Natural killer cell (primary cell): ENCODE results near the gene GVQW3. TPM values are rescaled to one million over a fixed set of nuclear protein-coding genes. Genes with fewer than 3 reads are reported as not detected.
A peak's percentile ranks its signal among the peaks of the same experiment; 100 is the strongest.

Experiments
- ATAC-seq, 3 donors: fragments of 150-1000 bp in 2 of 3; fragments of 200-7000 bp in 1 of 3; cut with Tn5 transposase; 1 replicate in 1 of 3; 2 replicates in 2 of 3; pipeline ENCODE4 v1.10.0; 2021; ENCODE audit warnings: mild to moderate bottlenecking in 2 of 3, moderate library complexity in 2 of 3
- DNase-seq, 2 donors: peaks; one replicate each; pipeline versions ENCODE4 v3.0.0 to v3.0.0-alpha.2; 2013 to 2021; ENCODE audit warnings: mixed read lengths in 1 of 2
- H3K27ac ChIP-seq: one replicate; pipeline ENCODE4 v1.5.1; 2013; ENCODE audit warnings: mild to moderate bottlenecking, low read length
- H3K27me3 ChIP-seq: one replicate; pipeline ENCODE4 v1.6.1; 2013; ENCODE audit warnings: low read length; ENCODE audit not compliant: control insufficient read depth, insufficient read depth
- H3K36me3 ChIP-seq: one replicate; pipeline ENCODE4 v1.6.1; 2013; ENCODE audit warnings: low read length; ENCODE audit not compliant: control insufficient read depth, insufficient read depth
- H3K4me1 ChIP-seq: one replicate; pipeline ENCODE4 v1.6.1; 2013; ENCODE audit warnings: low read length; ENCODE audit not compliant: control insufficient read depth, insufficient read depth
- H3K4me3 ChIP-seq: one replicate; pipeline ENCODE4 v1.5.1; 2013; ENCODE audit warnings: low read length
- H3K9me3 ChIP-seq: one replicate; pipeline ENCODE4 v1.6.1; 2013; ENCODE audit warnings: low read length; ENCODE audit not compliant: control insufficient read depth, insufficient read depth
- H3K27ac Mint-ChIP-seq, 2 donors: one replicate each; pipeline ENCODE4 v1.8.0; 2022; ENCODE audit warnings: mild to moderate bottlenecking in 2 of 2, mixed read lengths in 2 of 2, moderate library complexity in 1 of 2
- H3K27me3 Mint-ChIP-seq, 2 donors: one replicate each; pipeline ENCODE4 v1.8.0; 2022; ENCODE audit warnings: low read depth in 2 of 2, mixed read lengths in 2 of 2
- H3K36me3 Mint-ChIP-seq: one replicate; pipeline ENCODE4 v1.8.0; 2022; ENCODE audit warnings: mixed read lengths
- H3K4me1 Mint-ChIP-seq, 2 donors: one replicate each; pipeline ENCODE4 v1.8.0; 2022; ENCODE audit warnings: mixed read lengths in 2 of 2
- H3K4me3 Mint-ChIP-seq: one replicate; pipeline ENCODE4 v1.8.0; 2022; ENCODE audit warnings: mild to moderate bottlenecking, moderate library complexity, mixed read lengths
- H3K9me3 Mint-ChIP-seq, 2 donors: one replicate each; pipeline ENCODE4 v1.8.0; 2022; ENCODE audit warnings: mixed read lengths in 2 of 2
- CTCF ChIP-seq: fragments of 200-600 bp; IDR thresholded peaks from one replicate; pipeline ENCODE4 v1.8.0; 2022; ENCODE audit warnings: antibody characterized with exemption
- WGBS: methylation state at CpG from one replicate; pipeline ENCODE4 v1.1.7; 2013; ENCODE audit warnings: missing lambda C conversion rate; ENCODE audit not compliant: insufficient coverage; 5-methylcytosine and 5-hydroxymethylcytosine counted together
- intact Hi-C: fragments of 100-400 bp; cut with micrococcal nuclease; formaldehyde crosslinking; loops from one replicate; pipeline ENCODE4 v1.14.2; 2022
- total RNA-seq, 4 donors: library from RNA; stranded (reverse); fragments of 120-200 nt in 1 of 4; gene quantifications; one replicate each; pipeline versions ENCODE4 v1.2.3 to v1.2.4, GENCODE V29; 2013 to 2022

The GVQW3 gene
- total RNA-seq, 3 donors from 2014 or later (not counting 1 experiment from before 2014, with no cell fraction given): 3.2 to 5.6 (median 4.0) TPM

DNA sequence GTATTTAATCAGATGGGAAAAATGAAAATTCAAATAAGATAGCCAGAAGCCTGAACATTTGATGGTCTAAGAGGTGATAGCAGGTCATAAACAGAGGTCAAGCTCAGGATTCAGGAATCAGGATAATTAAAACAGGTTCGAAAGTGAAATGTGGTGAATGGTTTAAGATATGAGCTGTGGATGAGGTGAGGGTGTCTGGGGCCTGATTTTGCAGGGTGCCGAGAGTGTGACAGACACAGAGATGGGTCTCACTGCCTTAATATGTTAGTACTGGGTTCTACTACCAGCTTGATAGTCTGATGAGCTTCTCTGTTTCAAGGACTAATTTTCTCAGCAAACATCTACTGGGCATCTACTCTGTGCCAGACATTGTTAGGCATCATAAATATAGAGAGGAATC lies 43.8 kb downstream of the GVQW3 start:
- no peak for TF ChIP-seq CTCF
- 83% methylated on average over 2 of the region's 2 CpGs for WGBS
- intact Hi-C loops: no loop called here
- Histone ChIP-seq H3K27me3 (no peaks in the 10 kb centered on the region), H3K9me3 (no peaks in the 10 kb centered on the region), H3K27ac (no peak overlapping the region), H3K4me3 (no peak overlapping the region), H3K36me3 (no peaks in the 10 kb centered on the region), H3K4me1 (no peaks in the 10 kb centered on the region)
- no peak for ATAC-seq
- Mint-ChIP-seq H3K4me1 (no peaks in the 10 kb centered on the region), H3K27me3 (peaks cover 0 to 11% of the 10 kb centered on the region in 2 donors), H3K27ac (no peak overlapping the region), H3K9me3 (no peaks in the 10 kb centered on the region), H3K4me3 (no peak overlapping the region), H3K36me3 (no peaks in the 10 kb centered on the region)
- DNase-seq: no peak

GRCh38 chr11:76426660-76427059 lies 45.5 kb downstream of the GVQW3 start:
- Histone ChIP-seq H3K27me3 (no peaks in the 10 kb centered on the region), H3K9me3 (no peaks in the 10 kb centered on the region), H3K4me1 (no peaks in the 10 kb centered on the region), H3K36me3 (no peaks in the 10 kb centered on the region), H3K27ac (no peak overlapping the region), H3K4me3 (no peak overlapping the region)
- Mint-ChIP-seq H3K27me3 (peaks cover 0 to 11% of the 10 kb centered on the region in 2 donors), H3K4me3 (no peak overlapping the region), H3K4me1 (no peaks in the 10 kb centered on the region), H3K36me3 (no peaks in the 10 kb centered on the region), H3K9me3 (no peaks in the 10 kb centered on the region), H3K27ac (no peak overlapping the region)
- intact Hi-C loops: no loop called here
- ATAC-seq: no peak
- DNase-seq: no peak
- no peak for TF ChIP-seq CTCF

DNA sequence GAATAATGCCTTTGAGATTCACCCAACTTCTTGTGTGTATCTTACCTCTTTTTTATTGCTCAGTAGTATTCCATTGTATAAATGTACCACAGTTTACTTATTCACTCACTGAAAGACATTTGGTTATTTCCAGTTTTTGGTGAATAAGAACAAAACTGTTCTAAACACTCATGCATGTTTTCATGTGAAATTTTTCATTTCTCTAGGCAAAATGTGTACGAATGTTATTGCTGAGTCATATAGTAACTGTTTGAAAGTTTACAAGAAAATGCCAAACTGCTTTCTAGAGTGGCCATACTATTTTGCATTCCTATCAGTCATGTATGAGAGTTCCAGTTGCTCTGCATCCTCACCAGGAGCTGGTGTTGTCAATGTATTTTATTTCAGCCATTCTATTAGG lies 54.9 kb downstream of the GVQW3 start:
- H3K27ac Mint-ChIP-seq: no peak overlapping the region
- TF ChIP-seq CTCF: no peak
- H3K36me3 ChIP-seq: no peaks in the 10 kb centered on the region
- WGBS: 75% methylated on average over 1 of the region's 1 CpG
- H3K4me1 ChIP-seq: no peaks in the 10 kb centered on the region
- no peaks in the 10 kb centered on the region for H3K27me3 Mint-ChIP-seq
- no peaks in the 10 kb centered on the region for H3K27me3 ChIP-seq
- H3K4me3 ChIP-seq: no peak overlapping the region
- no peaks in the 10 kb centered on the region for H3K9me3 ChIP-seq
- no peaks in the 10 kb centered on the region for H3K9me3 Mint-ChIP-seq
- no peaks in the 10 kb centered on the region for H3K4me1 Mint-ChIP-seq
- no peak overlapping the region for H3K4me3 Mint-ChIP-seq
- intact Hi-C loops: no loop called here
- H3K27ac ChIP-seq: no peak overlapping the region
- ATAC-seq: no peak
- DNase-seq: no peak
- H3K36me3 Mint-ChIP-seq: no peaks in the 10 kb centered on the region

GRCh38 chr11:76443268-76443980 lies 62.3 kb downstream of the GVQW3 start:
- peak overlapping the region; percentile 84 for H3K4me3 ChIP-seq

More at GRCh38 chr11:76443268-76443980, 62.3 kb downstream of the GVQW3 start:
- no peaks in the 10 kb centered on the region for H3K36me3 Mint-ChIP-seq
- no peak for ATAC-seq
- H3K4me1 Mint-ChIP-seq: peaks cover 25 to 41% of the 10 kb centered on the region in 2 donors
- no peaks in the 10 kb centered on the region for H3K27me3 Mint-ChIP-seq
- H3K27ac Mint-ChIP-seq: peak overlapping the region; percentile 98 to 99
- peaks cover 11% of the 10 kb centered on the region for H3K36me3 ChIP-seq
- no peaks in the 10 kb centered on the region for H3K9me3 Mint-ChIP-seq
- H3K4me1 ChIP-seq: peaks cover 12% of the 10 kb centered on the region
- no peaks in the 10 kb centered on the region for H3K9me3 ChIP-seq
- intact Hi-C loops: no loop called here
- peak overlapping the region; percentile 86 for H3K27ac ChIP-seq
- no peaks in the 10 kb centered on the region for H3K27me3 ChIP-seq
- H3K4me3 Mint-ChIP-seq: peak overlapping the region; percentile 98
- DNase-seq: no peak
- WGBS: 48% methylated on average over 4 of the region's 10 CpGs
- no peak for TF ChIP-seq CTCF
